GM18520 (cell line): ENCODE results near the gene EIF1AX.
"Not testable (repeated sequence)": the region's sequence is repeated elsewhere in the genome, so short reads cannot be mapped to it uniquely, and the experiment has no call there.

Experiments used
- ATAC-seq: cut with Tn5 transposase; IDR thresholded peaks from one replicate; pipeline ENCODE4 v1.9.1; 2021; ENCODE audit not compliant: unreplicated experiment

Gene EIF1AX, protein sequence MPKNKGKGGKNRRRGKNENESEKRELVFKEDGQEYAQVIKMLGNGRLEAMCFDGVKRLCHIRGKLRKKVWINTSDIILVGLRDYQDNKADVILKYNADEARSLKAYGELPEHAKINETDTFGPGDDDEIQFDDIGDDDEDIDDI

GRCh38 chrX:20141281-20142220 lies at the start of gene EIF1AX:
Gene EIF1AX (minus strand): TSS chrX:20141838. CDS start chrX:20141640, 198 bp downstream.
- ATAC-seq: peak; percentile 99

DNA sequence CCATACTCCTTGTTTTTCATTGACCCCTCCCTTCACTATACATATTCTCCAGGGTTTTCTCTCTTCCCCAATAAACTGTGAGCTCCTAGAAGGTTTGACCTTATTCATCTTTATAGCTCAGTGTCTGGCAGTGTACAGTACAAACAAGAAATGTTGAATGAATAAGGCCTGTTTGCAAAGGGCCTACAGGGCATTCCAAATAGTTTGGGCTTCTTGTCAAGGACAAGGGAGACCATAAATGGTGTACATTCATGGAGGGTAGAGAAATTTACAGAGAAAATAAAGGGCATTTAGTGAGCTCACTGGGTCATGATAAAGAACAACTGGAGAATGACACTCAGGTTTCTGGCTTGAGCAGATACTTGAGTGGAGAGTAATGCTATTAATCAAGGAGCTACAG lies 47.5 kb upstream of the EIF1AX start:
- no peak for ATAC-seq

DNA sequence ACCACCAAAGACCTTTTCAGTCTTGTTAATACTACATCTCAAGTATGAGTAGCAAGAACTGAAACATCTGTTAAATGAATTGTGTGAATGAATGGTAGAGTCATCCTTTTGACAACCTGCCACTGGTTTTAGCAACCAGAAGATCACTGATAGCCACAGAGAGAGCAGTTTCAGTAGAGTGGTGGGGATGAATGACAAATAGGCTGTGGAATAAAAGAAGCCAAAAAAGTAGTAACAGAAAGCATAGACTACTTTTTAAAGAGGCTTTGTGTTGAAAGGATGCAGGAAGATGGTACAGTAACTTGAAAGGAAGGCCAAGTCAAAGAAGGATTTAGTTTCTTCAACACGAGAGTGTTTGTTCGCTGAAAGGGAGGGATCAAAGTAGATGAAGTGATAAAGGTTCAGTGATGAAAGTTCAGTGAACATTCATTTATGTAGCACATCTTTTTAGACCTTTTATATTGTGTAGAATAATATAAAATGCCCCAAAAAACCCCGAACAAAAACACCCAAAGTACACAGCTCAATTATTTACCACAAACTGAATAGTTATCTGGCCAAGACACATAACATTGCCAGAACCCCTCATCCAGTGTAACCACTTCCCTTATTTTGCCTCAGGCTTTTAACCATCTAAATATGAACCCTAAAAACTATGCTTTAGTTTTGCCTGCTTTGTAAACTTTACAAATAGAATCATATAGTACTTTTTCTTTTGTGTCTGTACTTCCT lies 40.1 kb upstream of the EIF1AX start:
- no peak for ATAC-seq

- no peak for ATAC-seq
Measured at GRCh38 chrX:20177093-20177492, 35.5 kb upstream of the EIF1AX start.

- ATAC-seq: no peak
Measured at GRCh38 chrX:20173856-20174255, 32.2 kb upstream of the EIF1AX start.

DNA sequence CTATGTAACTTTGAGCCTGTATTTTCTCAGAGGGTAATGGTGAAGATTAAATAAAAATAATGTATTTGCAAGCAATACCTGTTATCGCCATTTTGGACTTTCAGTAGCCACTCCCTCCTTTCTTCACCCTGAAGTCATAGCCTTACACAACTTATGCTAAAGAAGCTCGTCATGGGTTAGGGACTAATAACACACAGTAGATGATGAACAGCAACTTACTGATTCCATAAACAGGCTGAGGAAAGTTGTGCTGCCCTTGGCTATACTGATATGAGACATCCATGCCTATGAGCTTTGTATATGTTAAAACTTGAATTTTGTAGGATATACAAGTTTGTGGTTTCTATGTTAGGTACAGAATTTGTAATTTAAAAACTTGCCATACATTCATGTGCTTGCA lies 31.7 kb upstream of the EIF1AX start:
- no peak for ATAC-seq

DNA sequence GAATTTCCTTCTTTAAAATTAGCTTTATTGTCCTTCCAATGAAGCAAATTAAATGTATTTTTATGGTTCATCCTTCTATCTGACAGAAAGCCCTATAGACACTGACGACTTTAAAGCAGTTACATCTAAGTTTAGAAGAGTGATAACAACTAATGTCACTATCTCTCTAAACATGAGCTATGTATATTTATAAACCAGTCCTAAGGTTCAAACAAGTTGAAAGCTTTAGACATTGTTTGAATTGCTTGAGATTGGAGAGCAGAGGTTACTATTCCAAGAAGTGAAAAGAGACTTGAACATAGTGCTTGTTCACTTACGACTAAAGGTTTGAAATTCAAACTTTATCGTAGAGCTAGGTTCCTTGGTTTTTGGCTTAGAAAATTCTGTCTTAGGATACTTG lies 30.2 kb upstream of the EIF1AX start:
- ATAC-seq: no peak

- ATAC-seq: not testable (repeated sequence)
Measured at GRCh38 chrX:20162516-20162915, 20.9 kb upstream of the EIF1AX start.

- ATAC-seq: no peak
Measured at GRCh38 chrX:20159797-20160385, 18.3 kb upstream of the EIF1AX start.

DNA sequence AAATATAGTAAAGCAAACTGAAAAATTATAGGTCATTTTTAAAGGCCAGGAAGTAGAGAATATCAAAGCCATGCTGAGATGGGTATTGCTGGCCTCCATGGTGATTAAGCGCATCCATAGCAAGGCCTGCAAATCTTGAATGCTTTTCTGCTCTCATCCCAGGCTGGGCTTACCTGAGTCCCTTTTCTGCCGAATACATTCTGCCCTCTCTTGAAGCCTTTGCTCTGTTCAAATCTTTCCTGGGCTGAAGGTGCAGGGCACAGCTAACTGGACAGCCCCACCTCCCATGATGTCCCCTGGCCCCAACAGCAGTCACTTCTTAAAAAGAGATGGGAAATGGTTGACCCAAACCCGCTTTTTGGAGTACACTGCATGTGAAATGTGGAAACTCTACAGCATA lies 10.1 kb upstream of the EIF1AX start:
- ATAC-seq: no peak

- no peak for ATAC-seq
Measured at GRCh38 chrX:20149326-20149725, 7.7 kb upstream of the EIF1AX start.

DNA sequence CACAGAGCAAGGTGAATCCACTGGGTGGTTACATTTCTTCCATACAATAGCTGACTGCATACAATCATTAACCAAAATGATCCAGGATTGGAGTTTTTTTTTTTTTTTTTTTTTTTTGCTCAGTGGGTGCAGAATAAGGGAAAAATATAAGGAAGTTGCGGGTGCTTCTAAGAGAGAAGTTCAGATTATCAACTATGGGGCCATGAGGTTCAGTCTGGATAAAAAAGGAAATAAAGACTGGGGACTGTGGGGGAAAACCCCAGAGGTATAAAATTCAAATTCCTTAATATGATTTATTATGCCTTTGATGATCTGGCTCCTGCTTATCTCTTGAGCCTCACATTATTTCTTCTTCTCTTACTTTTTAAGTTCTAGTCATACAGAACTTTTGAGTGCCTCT lies 5.9 kb upstream of the EIF1AX start:
- ATAC-seq: no peak

GRCh38 chrX:20144491-20144890 lies 2.9 kb upstream of the EIF1AX start:
- no peak for ATAC-seq

DNA sequence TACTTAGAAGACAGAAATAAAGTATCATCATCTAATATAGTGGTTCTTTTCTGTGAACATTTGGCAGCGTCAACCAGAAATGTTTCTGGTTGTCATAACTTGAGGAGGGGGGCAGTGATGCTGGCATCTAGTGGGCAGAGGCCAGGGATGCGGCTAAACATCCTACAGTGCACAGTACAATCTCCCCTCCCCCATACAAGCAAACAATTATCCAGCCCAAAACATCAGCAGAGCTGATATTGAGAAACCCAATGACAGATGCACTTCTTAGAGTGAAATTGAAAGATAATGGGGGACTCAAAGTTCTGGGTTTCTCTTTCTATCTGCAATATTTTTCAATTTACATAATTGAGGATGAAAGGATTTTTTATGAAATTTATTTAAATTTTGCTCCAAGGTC lies 1.9 kb upstream of the EIF1AX start:
- ATAC-seq: no peak

DNA sequence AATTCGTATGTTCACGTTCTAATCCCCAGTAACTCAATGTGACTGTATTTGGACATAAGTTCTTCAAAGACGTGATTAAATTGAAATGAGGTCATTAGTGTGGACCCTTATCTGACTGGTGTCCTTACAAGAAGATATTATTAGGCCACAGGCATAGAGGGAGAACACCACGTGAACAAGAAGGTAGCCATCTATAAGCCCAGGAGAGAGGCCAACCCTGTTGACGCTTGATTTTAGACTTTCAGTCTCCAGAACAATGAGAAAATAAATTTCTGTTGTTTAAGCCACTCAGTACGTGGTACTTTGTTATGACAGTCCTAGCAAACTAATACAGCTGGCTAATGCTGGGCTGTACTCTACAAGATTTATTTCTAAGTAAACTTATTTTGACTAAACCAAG lies 1.5 kb upstream of the EIF1AX start:
- ATAC-seq: no peak

DNA sequence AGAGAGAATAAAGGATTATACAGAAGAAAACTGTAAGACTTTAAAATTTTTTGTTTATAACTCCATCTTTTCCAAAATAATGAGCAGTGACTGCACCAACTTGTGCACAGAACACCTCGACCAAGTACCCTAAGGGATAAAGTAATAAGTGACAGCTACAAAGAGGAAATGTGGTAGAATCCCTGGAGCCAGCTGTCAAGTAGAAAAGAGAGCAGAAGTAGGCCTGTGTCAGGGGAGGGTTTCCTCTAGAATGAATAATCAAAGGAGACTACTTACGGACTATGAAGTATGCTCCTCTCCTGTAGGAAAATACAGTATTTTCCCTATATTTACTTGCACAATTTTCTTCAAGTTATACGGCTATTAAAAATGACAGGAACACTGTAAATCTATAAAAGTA lies 1.2 kb downstream of the EIF1AX start:
- ATAC-seq: no peak

DNA sequence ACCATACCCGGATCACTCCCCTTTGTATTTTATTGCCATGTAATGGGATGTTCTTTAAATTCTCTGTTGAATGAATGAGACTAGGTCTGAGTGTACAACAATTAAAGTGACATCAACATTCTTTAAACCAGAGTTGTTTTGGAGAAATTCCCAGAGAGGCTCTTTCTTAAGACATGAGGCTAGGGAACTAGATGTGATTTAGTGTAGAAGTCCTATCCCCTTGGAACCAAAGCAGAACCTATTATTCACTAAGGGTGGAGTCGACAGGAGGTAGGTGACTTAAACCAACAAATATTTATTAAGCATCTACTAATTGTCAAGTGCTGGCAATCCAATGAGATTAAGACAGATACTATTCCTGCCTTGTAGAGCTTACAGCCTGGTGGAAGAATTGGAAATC lies 1.7 kb downstream of the EIF1AX start:
- no peak for ATAC-seq

DNA sequence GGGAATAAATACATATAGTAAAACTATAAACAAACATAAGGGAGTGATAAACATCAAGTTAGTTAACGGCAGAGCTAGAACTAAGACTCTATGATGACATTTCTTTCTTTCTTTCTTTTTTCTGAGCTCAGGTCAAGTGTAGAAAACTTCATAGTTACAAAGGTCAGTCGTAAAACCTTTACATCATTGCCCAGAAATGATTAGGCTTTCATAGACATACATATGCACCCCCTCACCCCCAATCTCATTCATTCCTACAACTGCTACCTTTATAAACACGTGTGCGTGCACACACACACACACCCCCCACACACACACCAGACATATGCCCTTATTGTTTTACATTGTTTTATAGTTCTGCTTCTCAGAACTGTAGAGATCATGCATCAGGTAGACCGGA lies 5.7 kb downstream of the EIF1AX start:
- no peak for ATAC-seq

DNA sequence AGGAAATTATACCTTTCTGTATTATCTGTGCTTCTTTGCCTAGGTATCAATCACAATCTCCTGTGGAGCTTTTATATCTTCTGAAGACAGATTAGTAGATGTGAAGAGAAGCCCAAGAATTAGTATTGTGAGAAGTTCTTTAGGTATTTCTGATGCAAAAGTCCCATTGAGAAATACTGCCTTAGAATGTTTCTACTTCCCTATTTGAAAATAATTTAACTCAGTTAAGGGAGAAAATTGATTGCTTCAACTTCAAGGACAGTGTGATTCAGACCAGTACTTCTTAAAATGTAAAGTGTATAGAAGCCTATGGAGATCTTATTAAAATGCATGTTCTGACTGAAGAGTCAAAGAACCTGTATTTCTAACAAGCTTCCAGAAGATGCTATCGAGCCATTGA lies 9.0 kb downstream of the EIF1AX start:
- no peak for ATAC-seq

GRCh38 chrX:20130357-20130756 lies 11.3 kb downstream of the EIF1AX start:
- ATAC-seq: no peak

DNA sequence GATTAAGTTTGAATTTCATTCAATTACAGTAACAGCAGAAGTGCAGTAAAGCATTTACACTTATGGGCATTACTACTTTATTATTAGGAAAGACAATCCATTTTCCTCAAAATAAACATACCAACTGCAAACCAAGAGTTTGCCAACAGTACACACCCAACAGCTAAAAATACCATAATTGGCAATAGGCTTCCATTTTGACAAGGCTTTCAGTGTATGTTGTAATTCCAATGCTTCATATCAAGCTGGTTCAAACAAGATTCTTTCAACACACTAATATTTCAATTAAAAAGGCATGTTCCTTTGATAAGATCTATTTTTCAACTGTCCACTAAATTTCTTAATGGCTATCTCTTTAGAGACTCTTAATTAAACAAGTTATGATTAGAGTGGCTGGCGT lies 12.1 kb downstream of the EIF1AX start:
- no peak for ATAC-seq

DNA sequence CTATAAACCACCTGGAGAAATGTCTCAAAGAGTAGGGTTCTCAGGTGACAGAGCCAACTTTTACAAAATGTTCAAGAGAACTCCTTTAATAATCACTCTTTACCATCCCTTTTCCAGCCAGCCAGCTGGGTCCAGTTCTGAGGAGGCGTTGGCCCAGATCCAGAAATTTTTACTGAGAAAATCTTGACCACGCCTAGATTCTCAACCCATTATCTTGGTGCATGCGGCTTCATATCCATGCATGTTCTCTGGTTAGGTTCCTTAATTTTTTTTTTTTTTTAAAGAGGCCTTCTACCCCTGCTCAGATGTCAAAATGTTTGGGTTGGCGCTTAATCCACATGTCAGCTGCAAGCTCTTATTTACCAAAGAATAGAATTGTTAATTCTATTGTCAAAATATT lies 13.0 kb downstream of the EIF1AX start:
- no peak for ATAC-seq
